Erythroblast (primary cell): Measurements from ENCODE around the gene FOXP1.

Source experiments
- GATA1 ChIP-seq: IDR thresholded peaks from 2 replicates; pipeline ENCODE4 v1.6.1; 2011; ENCODE audit warnings: low read depth, mild to moderate bottlenecking, control low read depth, low read length, moderate library complexity
- POLR2A ChIP-seq: IDR thresholded peaks from 2 replicates; pipeline ENCODE4 v1.6.1; 2011; ENCODE audit warnings: mild to moderate bottlenecking, low read length

DNA sequence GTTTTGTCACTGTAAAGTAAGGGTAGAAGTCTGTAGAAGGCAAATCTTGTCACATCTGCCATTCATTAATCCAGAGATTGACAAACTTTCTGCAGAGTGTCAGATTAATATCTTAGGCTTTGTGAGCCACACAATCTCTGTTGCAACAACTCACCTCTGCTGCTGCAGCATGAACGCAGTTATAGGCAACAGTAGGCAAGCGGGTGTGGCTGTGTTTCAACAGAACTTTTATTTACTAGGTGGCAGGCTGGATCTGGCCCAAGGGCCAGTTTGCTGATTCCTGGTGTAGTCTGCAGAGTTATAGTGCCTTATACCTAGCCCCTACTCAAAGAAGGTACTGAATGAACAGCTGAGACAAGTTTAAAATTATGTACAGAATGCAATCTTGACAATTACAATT is 396.7 kb downstream of the FOXP1 start:
- TF ChIP-seq POLR2A, result no peak
- no peak for TF ChIP-seq GATA1
